Subcutaneous adipose tissue (tissue), 4 donors: ENCODE results near the gene ATR. TPM values are rescaled to one million over a fixed set of nuclear protein-coding genes. Genes with fewer than 3 reads are reported as not detected.

Source experiments
- total RNA-seq, 4 donors: library from RNA; depleted of rRNA; stranded (reverse); fragments of >200 nt; gene quantifications; one replicate each; pipeline ENCODE4 v1.1.0, GENCODE V29; 2016
- TF ChIP-seq, protein P1 (sequence below): fragments of 450-650 bp; IDR thresholded peaks from one replicate; pipeline ENCODE4 v1.5.1; 2016; ENCODE audit warnings: low read depth, mild to moderate bottlenecking, control low read depth, antibody characterized with exemption, moderate library complexity

Gene ATR
- total RNA-seq, 4 donors from 2014 or later = 22.6 to 51.5 (median 24.9) TPM

DNA sequence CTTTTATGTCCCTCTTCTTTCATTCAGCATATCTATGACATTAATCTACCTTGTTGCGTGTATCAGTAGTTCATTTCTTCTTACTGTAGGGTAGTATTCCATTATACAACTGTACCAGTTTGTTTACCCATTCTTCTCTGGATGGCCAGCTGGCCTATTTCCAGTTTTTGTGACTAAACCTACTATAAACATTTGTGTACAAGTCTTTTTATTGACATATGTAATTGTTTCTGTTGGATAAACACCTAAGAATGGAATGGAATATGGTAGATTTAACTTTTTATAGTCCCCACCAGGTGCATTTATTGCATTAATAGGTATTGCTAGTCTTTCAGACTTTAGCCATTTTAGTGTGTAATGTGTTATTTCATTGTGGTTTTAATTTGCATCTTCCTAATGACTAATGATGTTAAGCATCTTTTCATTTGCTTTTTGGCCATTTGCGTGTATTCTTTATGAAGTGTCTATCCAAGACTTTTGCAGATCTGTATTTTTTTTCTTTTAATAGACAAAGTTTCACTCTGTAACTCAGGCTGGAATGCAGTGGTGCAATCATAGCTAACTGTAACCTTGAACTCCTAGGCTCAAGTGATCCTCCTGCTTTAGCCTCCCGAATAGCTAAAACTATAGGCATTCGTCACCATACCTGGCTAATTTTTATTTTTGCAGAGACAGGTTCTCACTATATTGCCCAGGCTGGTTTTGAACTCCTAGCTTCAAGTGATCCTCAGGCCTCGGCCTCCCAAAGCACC lies 88.8 kb downstream of the ATR start:
- TF ChIP-seq, protein P1, sequence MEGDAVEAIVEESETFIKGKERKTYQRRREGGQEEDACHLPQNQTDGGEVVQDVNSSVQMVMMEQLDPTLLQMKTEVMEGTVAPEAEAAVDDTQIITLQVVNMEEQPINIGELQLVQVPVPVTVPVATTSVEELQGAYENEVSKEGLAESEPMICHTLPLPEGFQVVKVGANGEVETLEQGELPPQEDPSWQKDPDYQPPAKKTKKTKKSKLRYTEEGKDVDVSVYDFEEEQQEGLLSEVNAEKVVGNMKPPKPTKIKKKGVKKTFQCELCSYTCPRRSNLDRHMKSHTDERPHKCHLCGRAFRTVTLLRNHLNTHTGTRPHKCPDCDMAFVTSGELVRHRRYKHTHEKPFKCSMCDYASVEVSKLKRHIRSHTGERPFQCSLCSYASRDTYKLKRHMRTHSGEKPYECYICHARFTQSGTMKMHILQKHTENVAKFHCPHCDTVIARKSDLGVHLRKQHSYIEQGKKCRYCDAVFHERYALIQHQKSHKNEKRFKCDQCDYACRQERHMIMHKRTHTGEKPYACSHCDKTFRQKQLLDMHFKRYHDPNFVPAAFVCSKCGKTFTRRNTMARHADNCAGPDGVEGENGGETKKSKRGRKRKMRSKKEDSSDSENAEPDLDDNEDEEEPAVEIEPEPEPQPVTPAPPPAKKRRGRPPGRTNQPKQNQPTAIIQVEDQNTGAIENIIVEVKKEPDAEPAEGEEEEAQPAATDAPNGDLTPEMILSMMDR = no peak

DNA sequence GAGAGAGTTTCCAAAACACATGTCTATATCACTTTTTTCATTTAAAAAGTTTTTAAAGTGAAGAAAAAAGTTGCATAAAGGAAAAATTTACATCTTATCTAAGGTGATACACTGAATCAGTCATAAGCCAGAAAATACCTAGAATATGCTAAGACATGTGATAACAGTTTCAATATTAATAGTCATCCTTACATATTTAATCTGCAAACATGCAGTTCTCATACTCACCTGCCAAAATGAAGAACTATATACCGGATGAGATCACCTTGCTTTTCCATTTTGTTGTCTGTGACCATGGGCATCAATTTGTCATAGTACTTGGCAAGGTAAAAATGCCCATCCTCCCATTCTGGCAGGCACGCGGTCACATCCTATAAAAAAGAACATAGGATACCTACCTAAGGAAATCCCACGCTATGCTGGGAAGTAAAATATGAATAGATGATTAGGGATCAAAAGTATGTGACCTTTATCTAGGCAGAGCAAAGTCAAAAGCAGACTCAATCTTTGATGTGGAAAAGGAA lies 93.6 kb downstream of the ATR start:
- TF ChIP-seq, protein P1 = no peak

DNA sequence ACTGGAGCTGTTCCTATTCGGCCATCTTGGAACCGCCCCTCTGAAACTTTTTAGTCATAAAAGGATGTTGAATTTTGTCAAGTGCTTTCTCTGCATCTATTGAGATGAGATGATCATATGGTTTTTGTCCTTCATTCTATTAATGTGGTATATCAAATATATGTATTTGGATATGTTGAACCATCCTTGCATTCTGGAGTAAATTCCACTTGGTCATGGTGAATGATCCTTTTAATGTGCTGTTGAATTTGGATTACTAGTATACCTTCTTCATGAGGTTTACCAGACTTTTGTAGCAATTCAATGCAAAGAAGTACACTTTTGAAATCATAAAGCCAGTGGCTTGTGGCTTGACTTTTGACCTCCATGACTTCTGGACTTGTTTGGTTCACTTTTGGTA lies 97.3 kb downstream of the ATR start:
- TF ChIP-seq, protein P1 = no peak

DNA sequence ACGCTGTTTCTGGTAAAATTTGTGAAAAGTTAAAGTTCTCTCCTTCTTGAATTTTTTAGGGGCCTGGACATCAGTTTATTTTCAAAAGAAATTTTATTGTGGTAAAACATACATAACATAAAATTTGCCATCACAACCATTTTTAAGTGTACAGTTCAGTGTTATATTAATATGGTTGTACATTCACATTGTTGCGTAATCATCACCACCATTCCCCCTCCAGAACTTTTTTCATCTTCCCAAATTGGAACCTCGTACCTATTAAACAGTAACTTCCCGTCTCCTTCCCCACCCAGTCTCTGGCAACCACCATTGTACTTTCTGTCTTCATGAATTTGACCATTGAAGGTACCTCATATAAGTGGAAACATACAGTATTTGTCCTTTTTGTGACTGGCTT lies 107.7 kb downstream of the ATR start:
- TF ChIP-seq, protein P1 = no peak

DNA sequence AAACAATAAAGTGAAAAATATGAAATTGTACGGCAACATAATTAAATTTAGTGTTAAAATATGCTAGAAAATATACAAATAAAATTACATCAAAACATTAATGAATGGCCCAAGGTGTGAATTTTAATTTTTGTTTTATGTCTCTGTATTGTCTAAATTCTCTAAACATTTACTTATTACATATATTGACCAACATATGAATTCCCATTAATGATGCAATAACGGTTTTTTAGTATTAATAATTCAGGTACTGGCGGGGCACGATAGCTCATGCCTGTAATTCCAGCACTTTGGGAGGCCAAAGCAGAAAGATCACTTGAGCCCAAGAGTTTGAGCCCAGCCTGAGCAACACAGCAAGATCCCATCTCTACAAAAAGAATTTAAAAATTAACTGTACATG lies 110.1 kb downstream of the ATR start:
- TF ChIP-seq, protein P1 = no peak

DNA sequence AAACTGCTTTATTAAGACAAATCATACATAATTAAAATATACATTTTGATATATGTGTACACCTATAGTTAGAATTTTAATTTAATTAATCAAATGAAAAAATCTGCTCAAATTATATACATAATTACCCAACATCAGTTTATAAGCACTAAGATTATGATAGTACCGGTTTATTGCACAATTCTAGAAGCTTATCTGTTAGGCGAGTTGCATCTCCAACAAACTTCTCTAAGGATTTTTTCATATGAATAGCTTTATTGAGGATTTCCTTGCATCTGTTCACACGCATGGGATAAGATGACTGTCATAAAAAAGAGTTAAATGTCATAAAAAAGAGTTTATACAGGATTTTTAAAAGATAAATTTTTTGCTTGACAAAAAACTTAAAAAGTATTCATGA lies 110.8 kb downstream of the ATR start:
- TF ChIP-seq, protein P1 = no peak

DNA sequence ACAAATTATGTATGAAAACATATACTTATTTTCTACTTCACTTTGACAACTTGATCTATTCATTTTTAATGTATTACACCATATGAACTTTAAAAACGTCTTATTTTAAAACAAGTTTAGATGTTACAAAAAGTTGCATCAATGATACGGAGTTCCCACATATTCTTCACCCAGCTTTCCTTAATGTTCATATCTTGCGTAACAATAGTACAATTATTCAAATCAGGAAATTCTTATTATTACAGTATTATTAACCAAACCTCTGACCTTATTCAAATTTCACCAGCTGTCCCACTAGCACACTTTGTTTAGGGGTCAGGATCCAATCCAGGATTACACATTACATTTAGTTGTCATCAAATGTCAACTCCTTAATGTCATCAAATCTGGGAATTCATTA lies 117.8 kb downstream of the ATR start:
- TF ChIP-seq, protein P1 = no peak
